ENCODE measurements around the gene PIK3AP1.

Gene PIK3AP1

GRCh38 chr10:96573036-96573435, 147.3 kb downstream of the PIK3AP1 start:
- H3K9me3 ChIP-seq (ENCODE audit: low read length): no peaks in the 10 kb centered on the region
- no peak overlapping the region for H3K27ac ChIP-seq (ENCODE audit: low read depth, low read length, poor library complexity, severe bottlenecking)
- no peak overlapping the region for H3K4me2 ChIP-seq (ENCODE audit: low read length)
- H3K79me2 ChIP-seq (ENCODE audit: insufficient read depth, low read length): peaks cover 44% of the 10 kb centered on the region
- H3K9ac ChIP-seq (ENCODE audit: low read length): no peak overlapping the region
- H3K4me1 ChIP-seq (ENCODE audit: insufficient read depth, low read length, severe bottlenecking): no peaks in the 10 kb centered on the region
- no peaks in the 10 kb centered on the region for H3K9me2 ChIP-seq (ENCODE audit: low read depth, low read length)
- H4K20me1 ChIP-seq (ENCODE audit: insufficient read depth, low read length): no peaks in the 10 kb centered on the region
- no peak for TF ChIP-seq EZH2 (IDR thresholded peaks at IDR 0.05; ENCODE audit: borderline replicate concordance, low read length)
- no peak for TF ChIP-seq CTCF (IDR thresholded peaks at IDR 0.05; ENCODE audit: low read length)
- no peak overlapping the region for H3K4me3 ChIP-seq (ENCODE audit: low read depth, low read length, poor library complexity, severe bottlenecking)
- H3K36me3 ChIP-seq (ENCODE audit: insufficient read depth, low read length): peaks cover 27% of the 10 kb centered on the region
- no peaks in the 10 kb centered on the region for H3F3A ChIP-seq (ENCODE audit: insufficient read depth, low read length)
- no peak overlapping the region for H2AFZ ChIP-seq (ENCODE audit: low read length)
- H3K27me3 ChIP-seq (ENCODE audit: insufficient read depth, low read length): no peaks in the 10 kb centered on the region

GRCh38 chr10:96570983-96571964, 149.0 kb downstream of the PIK3AP1 start:
- H4K20me1 ChIP-seq (ENCODE audit: insufficient read depth, low read length): no peaks in the 10 kb centered on the region
- H3K4me3 ChIP-seq (ENCODE audit: low read depth, low read length, poor library complexity, severe bottlenecking): no peak overlapping the region
- no peaks in the 10 kb centered on the region for H3K27me3 ChIP-seq (ENCODE audit: insufficient read depth, low read length)
- no peak overlapping the region for H3K9ac ChIP-seq (ENCODE audit: low read length)
- no peak overlapping the region for H3K27ac ChIP-seq (ENCODE audit: low read depth, low read length, poor library complexity, severe bottlenecking)
- H2AFZ ChIP-seq (ENCODE audit: low read length): no peak overlapping the region
- H3K9me2 ChIP-seq (ENCODE audit: low read depth, low read length): no peaks in the 10 kb centered on the region
- H3F3A ChIP-seq (ENCODE audit: insufficient read depth, low read length): no peaks in the 10 kb centered on the region
- H3K9me3 ChIP-seq (ENCODE audit: low read length): no peaks in the 10 kb centered on the region
- no peak for TF ChIP-seq CTCF (IDR thresholded peaks at IDR 0.05; ENCODE audit: low read length)
- TF ChIP-seq EZH2 (IDR thresholded peaks at IDR 0.05; ENCODE audit: borderline replicate concordance, low read length): no peak
- no peaks in the 10 kb centered on the region for H3K4me1 ChIP-seq (ENCODE audit: insufficient read depth, low read length, severe bottlenecking)
- no peak overlapping the region for H3K4me2 ChIP-seq (ENCODE audit: low read length)
- peaks cover 32% of the 10 kb centered on the region for H3K36me3 ChIP-seq (ENCODE audit: insufficient read depth, low read length)
- H3K79me2 ChIP-seq (ENCODE audit: insufficient read depth, low read length): peaks cover 30% of the 10 kb centered on the region

- Histone ChIP-seq H3K4me1 (ENCODE audit: insufficient read depth, low read length, severe bottlenecking) (no peaks in the 10 kb centered on the region), H3K9me3 (ENCODE audit: low read length) (no peaks in the 10 kb centered on the region), H3K9me2 (ENCODE audit: low read depth, low read length) (no peaks in the 10 kb centered on the region), H3K27ac (ENCODE audit: low read depth, low read length, poor library complexity, severe bottlenecking) (no peak overlapping the region), H3K36me3 (ENCODE audit: insufficient read depth, low read length) (peaks cover 26% of the 10 kb centered on the region), H3K4me2 (ENCODE audit: low read length) (no peak overlapping the region), H3K9ac (ENCODE audit: low read length) (no peak overlapping the region), H3K4me3 (ENCODE audit: low read depth, low read length, poor library complexity, severe bottlenecking) (no peak overlapping the region), H2AFZ (ENCODE audit: low read length) (no peak overlapping the region), H3K27me3 (ENCODE audit: insufficient read depth, low read length) (no peaks in the 10 kb centered on the region), H3K79me2 (ENCODE audit: insufficient read depth, low read length) (peaks cover 31% of the 10 kb centered on the region), H4K20me1 (ENCODE audit: insufficient read depth, low read length) (no peaks in the 10 kb centered on the region), H3F3A (ENCODE audit: insufficient read depth, low read length) (no peaks in the 10 kb centered on the region)
- TF ChIP-seq EZH2 (IDR thresholded peaks at IDR 0.05; ENCODE audit: borderline replicate concordance, low read length) (no peak), CTCF (IDR thresholded peaks at IDR 0.05; ENCODE audit: low read length) (no peak)
Observed at GRCh38 chr10:96570511-96570910, 149.8 kb downstream of the PIK3AP1 start.
